GM23338 (cell line): Measurements from ENCODE around the gene UBE3C. TPM values are rescaled to one million over a fixed set of nuclear protein-coding genes. Genes with fewer than 3 reads are reported as not detected.

Experiments
- ATAC-seq: fragments of 200-7000 bp; cut with Tn5 transposase; 3 replicates; pipeline ENCODE4 v1.9.1; 2020
- DNase-seq: peaks from one replicate; pipeline ENCODE4 v3.0.0-alpha.2; 2015; ENCODE audit warnings: low spot score
- H2AFZ ChIP-seq: fragments of 200-600 bp; sonication (generic); 2 replicates; pipeline ENCODE4 v1.8.0; 2016; ENCODE audit warnings: antibody characterized with exemption, mild to moderate bottlenecking, moderate library complexity
- H3F3A ChIP-seq: fragments of 200-600 bp; sonication (generic); replicated peaks from 2 replicates; pipeline ENCODE4 v1.8.0; 2017; ENCODE audit warnings: antibody characterized with exemption, mixed run types, low read depth
- H3K27ac ChIP-seq: fragments of 200-600 bp; sonication (generic); 2 replicates; pipeline ENCODE4 v1.6.1; 2016; ENCODE audit warnings: low read depth
- H3K27me3 ChIP-seq: fragments of 200-600 bp; sonication (generic); 2 replicates; pipeline ENCODE4 v1.8.0; 2016; ENCODE audit warnings: mild to moderate bottlenecking, mixed run types, moderate library complexity; ENCODE audit not compliant: insufficient read depth
- H3K36me3 ChIP-seq: fragments of 200-600 bp; sonication (generic); 2 replicates; pipeline ENCODE4 v1.8.0; 2016; ENCODE audit warnings: mild to moderate bottlenecking; ENCODE audit not compliant: insufficient read depth
- H3K4me1 ChIP-seq: fragments of 200-600 bp; sonication (generic); 2 replicates; pipeline ENCODE4 v1.8.0; 2016; ENCODE audit warnings: mild to moderate bottlenecking, moderate library complexity; ENCODE audit not compliant: insufficient read depth
- H3K4me2 ChIP-seq: fragments of 200-600 bp; sonication (generic); 2 replicates; pipeline ENCODE4 v1.7.1; 2017; ENCODE audit warnings: mixed run types
- H3K4me3 ChIP-seq: fragments of 200-600 bp; sonication (generic); 2 replicates; pipeline ENCODE4 v1.6.1; 2016; ENCODE audit warnings: mixed run types
- H3K79me2 ChIP-seq: fragments of 200-600 bp; sonication (generic); replicated peaks from 2 replicates; pipeline ENCODE4 v1.8.0; 2017; ENCODE audit warnings: mild to moderate bottlenecking; ENCODE audit not compliant: insufficient read depth
- H3K9me2 ChIP-seq: fragments of 200-600 bp; sonication (generic); 2 replicates; pipeline ENCODE4 v1.8.0; 2017; ENCODE audit not compliant: insufficient read depth
- H4K20me1 ChIP-seq: fragments of 200-600 bp; sonication (generic); replicated peaks from 2 replicates; pipeline ENCODE4 v1.8.0; 2017; ENCODE audit warnings: mild to moderate bottlenecking; ENCODE audit not compliant: insufficient read depth
- H3K27ac Mint-ChIP-seq: 2 replicates; pipeline ENCODE4 v1.8.0; 2020; ENCODE audit warnings: inconsistent platforms, mild to moderate bottlenecking, moderate library complexity, mixed read lengths
- H3K27me3 Mint-ChIP-seq: 3 replicates; pipeline ENCODE4 v1.8.0; 2022; ENCODE audit warnings: low read depth, mild to moderate bottlenecking, moderate library complexity, mixed read lengths, inconsistent platforms; ENCODE audit not compliant: insufficient read depth, poor library complexity
- H3K36me3 Mint-ChIP-seq: 3 replicates; pipeline ENCODE4 v1.8.0; 2021; ENCODE audit warnings: low read depth, mild to moderate bottlenecking, inconsistent platforms, moderate library complexity, mixed read lengths
- H3K4me1 Mint-ChIP-seq: 3 replicates; pipeline ENCODE4 v1.8.0; 2020; ENCODE audit warnings: mild to moderate bottlenecking, inconsistent platforms, mixed read lengths
- H3K4me3 Mint-ChIP-seq: 3 replicates; pipeline ENCODE4 v1.8.0; 2021; ENCODE audit warnings: moderate library complexity, mild to moderate bottlenecking, inconsistent platforms, mixed read lengths
- H3K9me3 Mint-ChIP-seq: 3 replicates; pipeline ENCODE4 v1.8.0; 2020; ENCODE audit warnings: moderate library complexity, mild to moderate bottlenecking, inconsistent platforms, mixed read lengths
- CREB1 ChIP-seq: fragments of 250-450 bp; sonication (Bioruptor Pico); IDR thresholded peaks from 2 replicates; pipeline ENCODE4 v1.5.0; 2020; ENCODE audit warnings: low read depth, mild to moderate bottlenecking, moderate library complexity
- EZH2 ChIP-seq: fragments of 200-600 bp; sonication (generic); IDR thresholded peaks from one replicate; pipeline ENCODE4 v1.8.0; 2017; ENCODE audit warnings: antibody characterized with exemption, mild to moderate bottlenecking, low read depth; ENCODE audit not compliant: unreplicated experiment
- EZH2phosphoT487 ChIP-seq: fragments of 200-600 bp; sonication (generic); IDR thresholded peaks from one replicate; pipeline ENCODE4 v1.8.1; 2018; ENCODE audit warnings: antibody characterized with exemption; ENCODE audit not compliant: unreplicated experiment
- JUNB ChIP-seq: IDR thresholded peaks from one replicate; pipeline ENCODE4 v1.6.1; 2016; ENCODE audit warnings: antibody characterized with exemption; ENCODE audit not compliant: unreplicated experiment
- NANOG ChIP-seq: IDR thresholded peaks from 2 replicates; pipeline ENCODE4 v1.6.1; 2016; ENCODE audit warnings: antibody characterized with exemption, borderline replicate concordance
- POLR2AphosphoS5 ChIP-seq: IDR thresholded peaks from 2 replicates; pipeline ENCODE4 v1.6.1; 2016; ENCODE audit warnings: antibody characterized with exemption, low read depth
- STAT1 ChIP-seq: IDR thresholded peaks from one replicate; pipeline ENCODE4 v1.6.1; 2016; ENCODE audit warnings: antibody characterized with exemption; ENCODE audit not compliant: unreplicated experiment
- ZNF114 ChIP-seq: fragments of 250-450 bp; sonication (Bioruptor Pico); IDR thresholded peaks from 2 replicates; pipeline ENCODE4 v1.5.0; 2020; ENCODE audit warnings: mild to moderate bottlenecking, moderate library complexity
- ZNF331 ChIP-seq: fragments of 250-450 bp; sonication (Bioruptor Pico); IDR thresholded peaks from 2 replicates; pipeline ENCODE4 v1.5.0; 2020; ENCODE audit warnings: low read depth, mild to moderate bottlenecking, moderate library complexity
- polyA plus RNA-seq: library from polyadenylated mRNA; unstranded; fragments of >200 nt; fragmentation: Nextera tagmentation; extraction: Ambion mirVana; gene quantifications from 2 replicates; pipeline ENCODE4 v1.2.1, GENCODE V29; 2016
- total RNA-seq: library from RNA; depleted of rRNA; stranded (reverse); fragments of >200 nt; shearing (Covaris generic); gene quantifications from 2 replicates; pipeline ENCODE4 v1.2.3, GENCODE V29; 2014
- TF ChIP-seq, protein P1 (sequence below): IDR thresholded peaks from one replicate; pipeline ENCODE4 v1.6.1; 2018; ENCODE audit warnings: antibody characterized with exemption; ENCODE audit not compliant: unreplicated experiment
- TF ChIP-seq, protein P2 (sequence below): IDR thresholded peaks from 2 replicates; pipeline ENCODE4 v1.6.1; 2016; ENCODE audit warnings: antibody characterized with exemption
- TF ChIP-seq, protein P3 (sequence below), 2 experiments: fragments of 200-600 bp in 1 of 2; sonication (generic) in 1 of 2; conservative IDR thresholded peaks; 2 replicates each; pipeline versions ENCODE4 v1.5.1 to v1.6.1; 2016 to 2017; ENCODE audit warnings: antibody characterized with exemption in 2 of 2, low read depth in 2 of 2, mild to moderate bottlenecking in 2 of 2, moderate library complexity in 1 of 2

Gene UBE3C
- total and polyA plus RNA-seq, 2 experiments from 2014 or later = 16.8 to 76.9 TPM

- TF ChIP-seq, protein P1, sequence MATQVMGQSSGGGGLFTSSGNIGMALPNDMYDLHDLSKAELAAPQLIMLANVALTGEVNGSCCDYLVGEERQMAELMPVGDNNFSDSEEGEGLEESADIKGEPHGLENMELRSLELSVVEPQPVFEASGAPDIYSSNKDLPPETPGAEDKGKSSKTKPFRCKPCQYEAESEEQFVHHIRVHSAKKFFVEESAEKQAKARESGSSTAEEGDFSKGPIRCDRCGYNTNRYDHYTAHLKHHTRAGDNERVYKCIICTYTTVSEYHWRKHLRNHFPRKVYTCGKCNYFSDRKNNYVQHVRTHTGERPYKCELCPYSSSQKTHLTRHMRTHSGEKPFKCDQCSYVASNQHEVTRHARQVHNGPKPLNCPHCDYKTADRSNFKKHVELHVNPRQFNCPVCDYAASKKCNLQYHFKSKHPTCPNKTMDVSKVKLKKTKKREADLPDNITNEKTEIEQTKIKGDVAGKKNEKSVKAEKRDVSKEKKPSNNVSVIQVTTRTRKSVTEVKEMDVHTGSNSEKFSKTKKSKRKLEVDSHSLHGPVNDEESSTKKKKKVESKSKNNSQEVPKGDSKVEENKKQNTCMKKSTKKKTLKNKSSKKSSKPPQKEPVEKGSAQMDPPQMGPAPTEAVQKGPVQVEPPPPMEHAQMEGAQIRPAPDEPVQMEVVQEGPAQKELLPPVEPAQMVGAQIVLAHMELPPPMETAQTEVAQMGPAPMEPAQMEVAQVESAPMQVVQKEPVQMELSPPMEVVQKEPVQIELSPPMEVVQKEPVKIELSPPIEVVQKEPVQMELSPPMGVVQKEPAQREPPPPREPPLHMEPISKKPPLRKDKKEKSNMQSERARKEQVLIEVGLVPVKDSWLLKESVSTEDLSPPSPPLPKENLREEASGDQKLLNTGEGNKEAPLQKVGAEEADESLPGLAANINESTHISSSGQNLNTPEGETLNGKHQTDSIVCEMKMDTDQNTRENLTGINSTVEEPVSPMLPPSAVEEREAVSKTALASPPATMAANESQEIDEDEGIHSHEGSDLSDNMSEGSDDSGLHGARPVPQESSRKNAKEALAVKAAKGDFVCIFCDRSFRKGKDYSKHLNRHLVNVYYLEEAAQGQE = no peak
- TF ChIP-seq, protein P2, sequence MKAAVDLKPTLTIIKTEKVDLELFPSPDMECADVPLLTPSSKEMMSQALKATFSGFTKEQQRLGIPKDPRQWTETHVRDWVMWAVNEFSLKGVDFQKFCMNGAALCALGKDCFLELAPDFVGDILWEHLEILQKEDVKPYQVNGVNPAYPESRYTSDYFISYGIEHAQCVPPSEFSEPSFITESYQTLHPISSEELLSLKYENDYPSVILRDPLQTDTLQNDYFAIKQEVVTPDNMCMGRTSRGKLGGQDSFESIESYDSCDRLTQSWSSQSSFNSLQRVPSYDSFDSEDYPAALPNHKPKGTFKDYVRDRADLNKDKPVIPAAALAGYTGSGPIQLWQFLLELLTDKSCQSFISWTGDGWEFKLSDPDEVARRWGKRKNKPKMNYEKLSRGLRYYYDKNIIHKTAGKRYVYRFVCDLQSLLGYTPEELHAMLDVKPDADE = no peak
- TF ChIP-seq JUNB (no peak), ZNF331 (no peak), NANOG (no peak), CREB1 (CRISPR knock-in tag) (no peak), EZH2phosphoT487 (no peak), STAT1 (no peak), POLR2AphosphoS5 (no peak), ZNF114 (CRISPR knock-in tag) (no peak), EZH2 (no peak)
- TF ChIP-seq, protein P3, sequence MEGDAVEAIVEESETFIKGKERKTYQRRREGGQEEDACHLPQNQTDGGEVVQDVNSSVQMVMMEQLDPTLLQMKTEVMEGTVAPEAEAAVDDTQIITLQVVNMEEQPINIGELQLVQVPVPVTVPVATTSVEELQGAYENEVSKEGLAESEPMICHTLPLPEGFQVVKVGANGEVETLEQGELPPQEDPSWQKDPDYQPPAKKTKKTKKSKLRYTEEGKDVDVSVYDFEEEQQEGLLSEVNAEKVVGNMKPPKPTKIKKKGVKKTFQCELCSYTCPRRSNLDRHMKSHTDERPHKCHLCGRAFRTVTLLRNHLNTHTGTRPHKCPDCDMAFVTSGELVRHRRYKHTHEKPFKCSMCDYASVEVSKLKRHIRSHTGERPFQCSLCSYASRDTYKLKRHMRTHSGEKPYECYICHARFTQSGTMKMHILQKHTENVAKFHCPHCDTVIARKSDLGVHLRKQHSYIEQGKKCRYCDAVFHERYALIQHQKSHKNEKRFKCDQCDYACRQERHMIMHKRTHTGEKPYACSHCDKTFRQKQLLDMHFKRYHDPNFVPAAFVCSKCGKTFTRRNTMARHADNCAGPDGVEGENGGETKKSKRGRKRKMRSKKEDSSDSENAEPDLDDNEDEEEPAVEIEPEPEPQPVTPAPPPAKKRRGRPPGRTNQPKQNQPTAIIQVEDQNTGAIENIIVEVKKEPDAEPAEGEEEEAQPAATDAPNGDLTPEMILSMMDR (conservative IDR thresholded peaks at IDR 0.05; ENCODE audit: low read depth in 2 of 2) = no peak
Measured at GRCh38 chr7:157297185-157297584, 158.5 kb downstream of the UBE3C start (continued).

- ATAC-seq (no peak), DNase-seq (no peak)
- H3K4me1 ChIP-seq = no peaks in the 10 kb centered on the region
- H3K4me2 ChIP-seq = no peak overlapping the region
- H3K36me3 ChIP-seq = no peaks in the 10 kb centered on the region
- H3K36me3 Mint-ChIP-seq = peaks cover 6% of the 10 kb centered on the region; the same call in 2 of the 3 replicates
- H3K4me3 ChIP-seq = no peak overlapping the region
- no peak overlapping the region for H2AFZ ChIP-seq
- H3K4me1 Mint-ChIP-seq = peaks cover 16% of the 10 kb centered on the region
- H4K20me1 ChIP-seq = no peaks in the 10 kb centered on the region
- peaks cover 3% of the 10 kb centered on the region; the same call in 2 of the 3 replicates for H3K9me3 Mint-ChIP-seq
- H3K9me2 ChIP-seq = no peaks in the 10 kb centered on the region; the same call in 1 of the 2 replicates
- peak overlapping the region; percentile 62; the same call in 1 of the 2 replicates for H3K27ac Mint-ChIP-seq
- H3K27me3 Mint-ChIP-seq = peaks cover 7% of the 10 kb centered on the region
- H3K79me2 ChIP-seq = no peaks in the 10 kb centered on the region
- H3F3A ChIP-seq = peaks cover 11% of the 10 kb centered on the region; the same call in 1 of the 2 replicates
- H3K4me3 Mint-ChIP-seq = no peak overlapping the region; the same call in 2 of the 3 replicates
- H3K27me3 ChIP-seq = no peaks in the 10 kb centered on the region
- no peak overlapping the region for H3K27ac ChIP-seq
- no peak for TF ChIP-seq EZH2
- TF ChIP-seq, protein P2 = no peak
- TF ChIP-seq NANOG = no peak
- TF ChIP-seq STAT1 = no peak
- TF ChIP-seq JUNB = no peak
- no peak for TF ChIP-seq CREB1 (CRISPR knock-in tag)
- no peak for TF ChIP-seq EZH2phosphoT487
- TF ChIP-seq ZNF114 (CRISPR knock-in tag) = no peak
Measured at GRCh38 chr7:157299317-157299612, 160.5 kb downstream of the UBE3C start.
